ENCODE measurements around the gene POLE.

DNA sequence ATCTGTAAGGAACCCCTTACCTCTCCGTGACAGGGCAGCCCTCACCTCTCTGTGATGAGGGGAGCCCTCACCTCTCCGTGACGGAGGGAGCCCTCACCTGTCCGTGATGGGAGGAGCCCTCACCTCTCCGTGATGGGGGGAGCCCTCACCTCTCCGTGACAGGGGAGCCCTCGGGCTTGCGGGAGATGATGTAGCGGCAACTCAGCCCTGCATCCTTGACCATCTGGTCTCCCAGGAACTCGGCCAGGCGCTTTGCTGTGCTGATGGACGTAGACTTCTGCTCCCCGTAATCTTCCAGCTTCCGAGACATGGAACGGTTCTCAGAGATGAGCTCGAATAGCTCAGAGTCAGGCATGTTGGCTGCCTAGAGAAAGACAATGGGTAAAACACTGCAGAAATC is 28.0 kb downstream of the POLE start:
- TF ChIP-seq, protein P1, sequence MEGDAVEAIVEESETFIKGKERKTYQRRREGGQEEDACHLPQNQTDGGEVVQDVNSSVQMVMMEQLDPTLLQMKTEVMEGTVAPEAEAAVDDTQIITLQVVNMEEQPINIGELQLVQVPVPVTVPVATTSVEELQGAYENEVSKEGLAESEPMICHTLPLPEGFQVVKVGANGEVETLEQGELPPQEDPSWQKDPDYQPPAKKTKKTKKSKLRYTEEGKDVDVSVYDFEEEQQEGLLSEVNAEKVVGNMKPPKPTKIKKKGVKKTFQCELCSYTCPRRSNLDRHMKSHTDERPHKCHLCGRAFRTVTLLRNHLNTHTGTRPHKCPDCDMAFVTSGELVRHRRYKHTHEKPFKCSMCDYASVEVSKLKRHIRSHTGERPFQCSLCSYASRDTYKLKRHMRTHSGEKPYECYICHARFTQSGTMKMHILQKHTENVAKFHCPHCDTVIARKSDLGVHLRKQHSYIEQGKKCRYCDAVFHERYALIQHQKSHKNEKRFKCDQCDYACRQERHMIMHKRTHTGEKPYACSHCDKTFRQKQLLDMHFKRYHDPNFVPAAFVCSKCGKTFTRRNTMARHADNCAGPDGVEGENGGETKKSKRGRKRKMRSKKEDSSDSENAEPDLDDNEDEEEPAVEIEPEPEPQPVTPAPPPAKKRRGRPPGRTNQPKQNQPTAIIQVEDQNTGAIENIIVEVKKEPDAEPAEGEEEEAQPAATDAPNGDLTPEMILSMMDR (IDR thresholded peaks at IDR 0.05; ENCODE audit: low read depth, low read length), result no peak
- no peak for TF ChIP-seq EZH2phosphoT487 (IDR thresholded peaks at IDR 0.05; ENCODE audit: low read depth)
